ENCODE data around the gene CYFIP2. TPM values are rescaled to one million over a fixed set of nuclear protein-coding genes. Genes with fewer than 3 reads are reported as not detected.

The CYFIP2 gene
- total and polyA plus RNA-seq, 2 of the 8 experiments (the other 6 are each of a cell fraction or from before 2014, with no cell fraction given), result 45.1 to 80.6 TPM

- Histone ChIP-seq H3K23ac (ENCODE audit: insufficient read length) (no peak overlapping the region), H4K5ac (ENCODE audit: insufficient read length, low read depth, low read length) (no peak overlapping the region), H3K4me3 (ENCODE audit: extremely low read depth in 1 of 4, insufficient read depth in 2 of 4, low read depth in 3 of 4, low read length in 4 of 4) (no peak overlapping the region), H4K8ac (ENCODE audit: extremely low read depth, insufficient read depth, low read length) (no peak overlapping the region), H2BK5ac (ENCODE audit: low read depth, low read length) (no peak overlapping the region), H2BK120ac (replicated peaks; ENCODE audit: low read depth, low read length) (no peak overlapping the region), H3K4ac (replicated peaks; ENCODE audit: insufficient read length, low read depth, low read length) (no peak overlapping the region), H2AK5ac (ENCODE audit: low read depth, low read length) (no peak overlapping the region), H4K91ac (replicated peaks; ENCODE audit: insufficient read length, low read length) (no peak overlapping the region), H4K20me1 (replicated peaks in 1 of 2; ENCODE audit: control insufficient read depth in 1 of 2, insufficient read depth in 2 of 2, low read length in 2 of 2) (peaks cover 5 to 7% of the 10 kb centered on the region in 2 experiments), H3K56ac (replicated peaks; ENCODE audit: insufficient read length, low read depth, low read length) (no peak overlapping the region), H3K18ac (ENCODE audit: extremely low read depth, low read length) (no peak overlapping the region), H3K14ac (ENCODE audit: insufficient read length) (no peak overlapping the region), H3K36me3 (ENCODE audit: control insufficient read depth in 2 of 4, insufficient read depth in 4 of 4, low read length in 3 of 4) (no peaks in the 10 kb centered on the region), H2BK20ac (ENCODE audit: low read length) (no peak overlapping the region), H3K79me2 (ENCODE audit: control insufficient read depth in 1 of 2, insufficient read depth in 2 of 2, low read length in 2 of 2) (peaks cover 3 to 75% of the 10 kb centered on the region in 2 experiments; a peak in 3 of 4 replicates), H3K9ac (replicated peaks in 1 of 4; ENCODE audit: extremely low read depth in 1 of 4, low read depth in 3 of 4, low read length in 3 of 4) (no peak overlapping the region), H3K4me2 (ENCODE audit: insufficient read depth in 1 of 2, low read depth in 2 of 2, low read length in 2 of 2) (no peak overlapping the region), H3K23me2 (ENCODE audit: low read depth, low read length) (no peaks in the 10 kb centered on the region), H3K27me3 (replicated peaks in 1 of 4; ENCODE audit: control insufficient read depth in 3 of 4, extremely low read depth in 1 of 4, insufficient read depth in 3 of 4, low read length in 3 of 4) (no peaks in the 10 kb centered on the region), H3K27ac (ENCODE audit: low read depth, low read length) (no peak overlapping the region), H3K79me1 (ENCODE audit: low read depth, low read length) (peaks cover 2% of the 10 kb centered on the region; the same call in 1 of the 2 replicates), H2BK12ac (ENCODE audit: low read depth, low read length) (no peak overlapping the region), H2BK15ac (ENCODE audit: low read length) (no peak overlapping the region), H2AFZ (ENCODE audit: low read length) (no peak overlapping the region), H3K9me3 (ENCODE audit: insufficient read depth in 2 of 2, low read depth in 1 of 2, low read length in 1 of 2) (no peaks in the 10 kb centered on the region), H3K4me1 (replicated peaks in 1 of 4; ENCODE audit: control insufficient read depth in 3 of 4, insufficient read depth in 4 of 4, low read length in 3 of 4) (no peaks in the 10 kb centered on the region; a peak in 1 of 7 replicates)
- no peak for DNase-seq (ENCODE audit: low read depth in 1 of 2, low spot score in 2 of 2)
- POLR2A ChIA-PET (ENCODE audit: partially characterized antibody), result interaction anchor here (1.7 kb wide), 1 partner anchor 12 kb away, joined by 5 read pairs; no protein-coding TSS in a partner anchor
- no peak for FAIRE-seq
- WGBS, 2 experiments (ENCODE audit: extremely low coverage in 1 of 2, insufficient coverage in 1 of 2, insufficient read length in 1 of 2, insufficient replicate concordance in 2 of 2, low coverage in 1 of 2, low lambda C conversion rate in 2 of 2, missing lambda C conversion rate in 1 of 2), result 85% methylated on average over 7 of the region's 7 CpGs; no CpG with 5 or more reads in 1 of the 2 experiments
- TF ChIP-seq CEBPB (IDR thresholded peaks at IDR 0.05; ENCODE audit: low read depth, low read length) (peak; percentile 87), CHD1 (IDR thresholded peaks at IDR 0.05; ENCODE audit: low read depth, low read length) (no peak)
- CTCF ChIA-PET (ENCODE audit: partially characterized antibody), result interaction anchor here (1.2 to 1.4 kb wide), 4 partner anchors 19 to 45 kb away, joined by 3 to 7 read pairs (median 4); no protein-coding TSS in a partner anchor
These were observed 13.8 kb downstream of the CYFIP2 start for GRCh38 chr5:157279605-157280239.

Measured in H1 (cell line).